SK-N-DZ (cell line): ENCODE data around the gene TMEM156.
A peak's percentile ranks its signal among the peaks of the same experiment; 100 is the strongest.

Experiments used
- DNase-seq: peaks from one replicate; pipeline ENCODE4 v3.0.0-alpha.2; 2015; ENCODE audit warnings: low spot score

The TMEM156 gene

DNA sequence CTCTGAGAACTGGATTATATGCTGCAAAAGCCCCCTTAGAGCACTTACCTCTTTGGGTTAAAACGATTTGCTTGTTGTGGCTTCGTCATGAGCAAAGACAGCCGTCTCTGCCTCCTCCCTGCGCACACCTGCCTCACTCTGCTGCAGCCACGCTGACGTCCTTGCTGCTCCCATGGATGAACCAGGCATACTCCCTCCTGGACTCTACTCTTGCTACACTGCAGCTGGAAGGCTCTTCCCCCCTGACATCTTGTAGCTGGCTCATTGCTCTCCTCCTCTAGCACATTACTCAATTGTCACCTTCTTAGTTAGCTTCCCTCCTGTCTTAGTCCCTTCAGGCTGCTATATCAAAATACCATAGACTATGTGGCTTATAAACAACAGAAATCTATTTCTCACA, 105.3 kb downstream of the TMEM156 start:
- peak; percentile 39 for DNase-seq

- peak; percentile 33 for DNase-seq
Observed at GRCh38 chr4:38925492-38926413, 106.5 kb downstream of the TMEM156 start.

GRCh38 chr4:38924353-38924752, 107.9 kb downstream of the TMEM156 start:
- no peak for DNase-seq

- no peak for DNase-seq
Observed at GRCh38 chr4:38923746-38924145, 108.5 kb downstream of the TMEM156 start.

- DNase-seq, result no peak
Observed at GRCh38 chr4:38921151-38921550, 111.1 kb downstream of the TMEM156 start.

- no peak for DNase-seq
Observed at GRCh38 chr4:38920677-38921076, 111.5 kb downstream of the TMEM156 start.

DNA sequence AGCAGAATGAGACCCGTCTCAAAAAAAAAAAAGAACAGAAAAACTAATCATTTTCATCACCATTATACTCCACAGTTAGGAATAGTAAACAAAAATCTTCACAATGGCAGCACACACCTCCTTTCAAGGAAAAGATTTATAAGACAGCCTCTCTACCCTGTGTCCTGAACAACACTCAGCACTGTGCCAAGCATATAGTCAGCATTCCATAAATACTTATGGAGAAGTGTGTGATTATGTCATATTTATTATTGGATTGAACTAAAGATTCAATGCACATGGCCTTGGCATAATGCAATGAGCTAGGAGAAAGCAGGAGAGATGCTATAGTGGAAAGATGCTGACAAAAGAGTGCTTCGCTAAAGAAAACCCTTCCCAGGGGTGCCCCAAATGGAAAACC, 112.0 kb downstream of the TMEM156 start:
- no peak for DNase-seq

- no peak for DNase-seq
Observed at GRCh38 chr4:38919494-38919893, 112.7 kb downstream of the TMEM156 start.

DNA sequence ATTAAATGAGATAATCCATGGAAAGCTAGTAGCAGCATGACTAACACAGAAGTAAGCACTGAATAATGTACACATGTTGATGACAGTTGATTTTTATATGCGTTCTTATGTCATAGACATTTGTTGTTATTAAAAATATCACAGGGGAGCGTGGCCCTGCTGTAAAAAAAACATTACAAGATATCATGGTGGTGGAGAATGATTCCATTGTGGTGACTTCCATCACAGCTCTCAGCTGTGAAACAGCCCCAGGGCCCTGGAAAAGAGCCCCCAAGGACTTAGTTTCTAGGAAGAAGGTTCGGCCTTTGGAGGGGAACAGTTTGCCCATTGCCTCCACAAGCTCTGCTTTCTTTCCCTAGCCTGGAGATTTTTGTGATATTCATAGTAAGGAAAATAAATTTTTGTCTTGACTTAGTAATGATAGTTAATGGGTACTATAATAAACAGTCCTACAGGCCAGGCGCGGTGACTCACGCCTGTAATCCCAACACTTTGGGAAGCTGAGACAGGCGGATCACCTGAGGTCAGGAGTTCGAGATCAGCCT, 114.7 kb downstream of the TMEM156 start:
- DNase-seq, result no peak
